MM.1S (cell line): ENCODE measurements around the gene GDAP2.

Experiments used
- EZH2 ChIP-seq: fragments of 300-600 bp; sonication (generic); optimal IDR thresholded peaks from 2 replicates; pipeline ENCODE3; 2017; ENCODE audit warnings: low read depth, mild to moderate bottlenecking, antibody characterized with exemption, low read length, mixed read lengths
- TF ChIP-seq, protein P1 (sequence below): fragments of 300-600 bp; sonication (generic); IDR thresholded peaks from 2 replicates; pipeline ENCODE4 v1.5.1; 2016; ENCODE audit warnings: antibody characterized with exemption, low read length, mixed read lengths

DNA sequence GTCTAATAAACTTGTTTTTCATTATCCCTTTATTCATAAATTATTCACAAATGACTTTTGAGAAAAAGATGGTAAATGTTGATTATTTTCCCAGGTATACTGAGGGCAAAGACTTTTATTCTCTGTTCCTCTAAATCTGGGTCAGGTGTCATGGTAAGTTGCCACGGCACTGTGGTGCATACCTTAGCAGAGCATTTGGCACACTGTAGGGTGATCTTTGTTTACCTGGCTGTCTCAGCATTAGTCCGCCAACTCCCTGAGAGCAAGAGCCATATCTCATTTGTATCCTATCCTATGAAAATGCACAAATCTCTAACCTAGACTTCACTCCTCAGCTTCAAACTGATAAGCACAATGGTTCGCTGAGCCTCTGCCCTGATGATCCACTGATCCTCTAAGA lies 24.9 kb downstream of the GDAP2 start:
- TF ChIP-seq, protein P1, sequence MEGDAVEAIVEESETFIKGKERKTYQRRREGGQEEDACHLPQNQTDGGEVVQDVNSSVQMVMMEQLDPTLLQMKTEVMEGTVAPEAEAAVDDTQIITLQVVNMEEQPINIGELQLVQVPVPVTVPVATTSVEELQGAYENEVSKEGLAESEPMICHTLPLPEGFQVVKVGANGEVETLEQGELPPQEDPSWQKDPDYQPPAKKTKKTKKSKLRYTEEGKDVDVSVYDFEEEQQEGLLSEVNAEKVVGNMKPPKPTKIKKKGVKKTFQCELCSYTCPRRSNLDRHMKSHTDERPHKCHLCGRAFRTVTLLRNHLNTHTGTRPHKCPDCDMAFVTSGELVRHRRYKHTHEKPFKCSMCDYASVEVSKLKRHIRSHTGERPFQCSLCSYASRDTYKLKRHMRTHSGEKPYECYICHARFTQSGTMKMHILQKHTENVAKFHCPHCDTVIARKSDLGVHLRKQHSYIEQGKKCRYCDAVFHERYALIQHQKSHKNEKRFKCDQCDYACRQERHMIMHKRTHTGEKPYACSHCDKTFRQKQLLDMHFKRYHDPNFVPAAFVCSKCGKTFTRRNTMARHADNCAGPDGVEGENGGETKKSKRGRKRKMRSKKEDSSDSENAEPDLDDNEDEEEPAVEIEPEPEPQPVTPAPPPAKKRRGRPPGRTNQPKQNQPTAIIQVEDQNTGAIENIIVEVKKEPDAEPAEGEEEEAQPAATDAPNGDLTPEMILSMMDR = no peak
- no peak for TF ChIP-seq EZH2
